ENCODE data around the gene MAFG.

DNA sequence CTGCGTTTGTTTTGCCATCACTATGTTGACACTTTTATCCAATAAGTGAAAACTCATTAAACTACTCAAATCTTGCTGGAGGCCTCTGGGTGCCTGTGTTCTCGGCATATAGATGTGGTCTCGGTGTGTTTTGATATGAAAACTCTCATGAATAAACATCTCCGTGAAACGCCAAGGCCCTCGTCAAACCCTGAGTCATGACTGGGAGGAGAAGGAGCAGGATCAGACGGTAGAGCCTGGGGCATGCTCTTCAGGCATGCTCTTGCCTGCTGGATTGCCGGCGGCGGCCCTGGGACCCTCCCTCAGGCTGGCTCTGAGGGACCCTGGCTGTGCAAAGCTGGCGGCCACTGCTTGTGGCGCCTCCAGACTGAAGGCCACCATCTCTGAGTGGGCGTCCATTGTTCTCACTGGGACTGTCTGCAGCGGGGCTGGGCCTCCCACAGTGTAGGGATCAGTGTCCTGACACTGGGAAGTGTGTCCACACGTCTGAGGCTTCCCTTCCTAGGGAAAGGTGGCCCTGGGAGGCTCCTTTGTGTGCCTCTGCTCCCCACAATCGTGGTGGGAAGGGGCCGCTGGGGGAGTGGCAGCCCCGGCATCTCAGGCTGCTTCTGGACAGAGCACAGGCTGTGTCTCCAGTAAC, 27.2 kb downstream of the MAFG start:
- TF ChIP-seq CTCF (IDR thresholded peaks at IDR 0.05) (no peak), POLR2A (IDR thresholded peaks at IDR 0.05) (no peak)

All from body of pancreas (tissue), 4 donors.